Measurements from ENCODE around the gene FYCO1. TPM values are rescaled to one million over a fixed set of nuclear protein-coding genes. Genes with fewer than 3 reads are reported as not detected.

The FYCO1 gene
- total RNA-seq, 2 experiments from 2014 or later, result 9.4 to 15.2 TPM

GRCh38 chr3:45896956-45897355 lies 98.7 kb downstream of the FYCO1 start:
- intact Hi-C loops (cut with micrococcal nuclease; ENCODE audit: unreplicated experiment), result no loop called here
- BruUV-seq (replicated peaks), result no TSS peak
- POLR2A ChIA-PET, result no interaction called here

GRCh38 chr3:45895686-45896468 lies 99.7 kb downstream of the FYCO1 start:
- no peaks in the 10 kb centered on the region for H3K36me3 ChIP-seq (ENCODE audit: insufficient read depth, low read length)
- H2AFZ ChIP-seq (ENCODE audit: low read length), result no peak overlapping the region
- 0 out of 2 replicates have a peak, but pooled peaks cover 5% of the 10 kb centered on the region for H3K9me3 ChIP-seq (ENCODE audit: low read length)
- intact Hi-C loops (cut with micrococcal nuclease; ENCODE audit: unreplicated experiment), result no loop called here
- H4K20me1 ChIP-seq (ENCODE audit: insufficient read depth, low read length), result no peaks in the 10 kb centered on the region
- H3K79me2 ChIP-seq (ENCODE audit: insufficient read depth, low read depth, low read length), result no peaks in the 10 kb centered on the region
- H3K4me1 ChIP-seq (ENCODE audit: insufficient read depth, low read length, poor library complexity, severe bottlenecking), result peaks cover 8% of the 10 kb centered on the region
- H3K27ac ChIP-seq (ENCODE audit: low read depth, low read length, poor library complexity, severe bottlenecking), result no peak overlapping the region
- TF ChIP-seq CTCF (conservative IDR thresholded peaks at IDR 0.05; ENCODE audit: low read length) (no peak), EZH2phosphoT487 (IDR thresholded peaks at IDR 0.05; ENCODE audit: borderline replicate concordance, low read depth, low read length) (no peak)
- no peak overlapping the region for H3K4me3 ChIP-seq (ENCODE audit: low read depth, low read length, poor library complexity, severe bottlenecking)
- POLR2A ChIA-PET, result interaction anchor here (0.7 kb wide), 1 partner anchor 300 kb away, joined by 3 read pairs; no protein-coding TSS in a partner anchor
- no peaks in the 10 kb centered on the region for H3K9me2 ChIP-seq (ENCODE audit: insufficient read depth, low read length)
- no peak for DNase-seq (ENCODE audit: low spot score)
- CTCF ChIA-PET (ENCODE audit: unreplicated experiment), result no interaction called here
- BruUV-seq (replicated peaks), result no TSS peak
- H3K4me2 ChIP-seq (ENCODE audit: low read length), result no peak overlapping the region

More at GRCh38 chr3:45896956-45897355, 98.7 kb downstream of the FYCO1 start:
- Histone ChIP-seq H3K4me1 (ENCODE audit: insufficient read depth, low read length, poor library complexity, severe bottlenecking) (no peaks in the 10 kb centered on the region), H3K4me2 (ENCODE audit: low read length) (no peak overlapping the region), H2AFZ (ENCODE audit: low read length) (no peak overlapping the region), H3K4me3 (ENCODE audit: low read depth, low read length, poor library complexity, severe bottlenecking) (no peak overlapping the region), H3K9me2 (ENCODE audit: insufficient read depth, low read length) (no peaks in the 10 kb centered on the region), H3K27ac (ENCODE audit: low read depth, low read length, poor library complexity, severe bottlenecking) (no peak overlapping the region), H3K79me2 (ENCODE audit: insufficient read depth, low read depth, low read length) (no peaks in the 10 kb centered on the region), H4K20me1 (ENCODE audit: insufficient read depth, low read length) (no peaks in the 10 kb centered on the region), H3K36me3 (ENCODE audit: insufficient read depth, low read length) (no peaks in the 10 kb centered on the region), H3K9me3 (ENCODE audit: low read length) (0 out of 2 replicates have a peak, but pooled peaks cover 3% of the 10 kb centered on the region)
- no peak for TF ChIP-seq CTCF (conservative IDR thresholded peaks at IDR 0.05; ENCODE audit: low read length)
- TF ChIP-seq EZH2phosphoT487 (IDR thresholded peaks at IDR 0.05; ENCODE audit: borderline replicate concordance, low read depth, low read length), result no peak
- no peak for DNase-seq (ENCODE audit: low spot score)
- CTCF ChIA-PET (ENCODE audit: unreplicated experiment), result no interaction called here

GRCh38 chr3:45894015-45894414 lies 101.6 kb downstream of the FYCO1 start:
- Histone ChIP-seq H3K27ac (ENCODE audit: low read depth, low read length, poor library complexity, severe bottlenecking) (no peak overlapping the region), H3K4me2 (ENCODE audit: low read length) (no peak overlapping the region), H3K9me3 (ENCODE audit: low read length) (0 out of 2 replicates have a peak, but pooled peaks cover 5% of the 10 kb centered on the region), H2AFZ (ENCODE audit: low read length) (no peak overlapping the region), H3K9me2 (ENCODE audit: insufficient read depth, low read length) (no peaks in the 10 kb centered on the region), H3K79me2 (ENCODE audit: insufficient read depth, low read depth, low read length) (no peaks in the 10 kb centered on the region), H4K20me1 (ENCODE audit: insufficient read depth, low read length) (no peaks in the 10 kb centered on the region), H3K36me3 (ENCODE audit: insufficient read depth, low read length) (no peaks in the 10 kb centered on the region), H3K4me3 (ENCODE audit: low read depth, low read length, poor library complexity, severe bottlenecking) (no peak overlapping the region), H3K4me1 (ENCODE audit: insufficient read depth, low read length, poor library complexity, severe bottlenecking) (peaks cover 15% of the 10 kb centered on the region)
- TF ChIP-seq EZH2phosphoT487 (IDR thresholded peaks at IDR 0.05; ENCODE audit: borderline replicate concordance, low read depth, low read length) (no peak), CTCF (conservative IDR thresholded peaks at IDR 0.05; ENCODE audit: low read length) (no peak)
- POLR2A ChIA-PET, result no interaction called here
- DNase-seq (ENCODE audit: low spot score), result no peak
- CTCF ChIA-PET (ENCODE audit: unreplicated experiment), result no interaction called here
- intact Hi-C loops (cut with micrococcal nuclease; ENCODE audit: unreplicated experiment), result no loop called here
- BruUV-seq (replicated peaks), result no TSS peak

All from OCI-LY7 (cell line).